Neutrophil (primary cell): ENCODE measurements around the gene TGFB2.

Experiments used
- H3K27ac ChIP-seq: fragments of 200-600 bp; sonication (generic); 2 replicates; pipeline ENCODE4 v1.5.1; 2016; ENCODE audit warnings: mild to moderate bottlenecking, moderate library complexity
- H3K27me3 ChIP-seq: fragments of 200-600 bp; sonication (generic); 2 replicates; pipeline ENCODE4 v1.6.0; 2016; ENCODE audit warnings: mild to moderate bottlenecking
- H3K36me3 ChIP-seq: fragments of 200-600 bp; sonication (generic); 2 replicates; pipeline ENCODE4 v1.5.1; 2017
- H3K4me1 ChIP-seq, 2 experiments: fragments of 200-600 bp in 1 of 2; sonication (generic) in 1 of 2; 1 replicate in 1 of 2; 2 replicates in 1 of 2; pipeline versions ENCODE4 v1.5.1 to v1.6.1; 2013 to 2016; ENCODE audit warnings: low read depth in 1 of 2, low read length in 1 of 2, mild to moderate bottlenecking in 1 of 2, moderate library complexity in 1 of 2; ENCODE audit not compliant: control insufficient read depth in 1 of 2, insufficient read depth in 1 of 2
- H3K4me3 ChIP-seq, 2 experiments: fragments of 200-600 bp in 1 of 2; sonication (generic) in 1 of 2; 1 replicate in 1 of 2; 2 replicates in 1 of 2; pipeline ENCODE4 v1.5.1; 2013 to 2016; ENCODE audit warnings: low read depth in 1 of 2, low read length in 1 of 2, mild to moderate bottlenecking in 1 of 2, moderate library complexity in 1 of 2
- H3K9me3 ChIP-seq: fragments of 200-600 bp; sonication (generic); 2 replicates; pipeline ENCODE4 v1.5.1; 2016
- TF ChIP-seq, protein P1 (sequence below): fragments of 200-600 bp; sonication (generic); IDR thresholded peaks from 2 replicates; pipeline ENCODE4 v1.5.1; 2016; ENCODE audit warnings: antibody characterized with exemption

The TGFB2 gene

DNA sequence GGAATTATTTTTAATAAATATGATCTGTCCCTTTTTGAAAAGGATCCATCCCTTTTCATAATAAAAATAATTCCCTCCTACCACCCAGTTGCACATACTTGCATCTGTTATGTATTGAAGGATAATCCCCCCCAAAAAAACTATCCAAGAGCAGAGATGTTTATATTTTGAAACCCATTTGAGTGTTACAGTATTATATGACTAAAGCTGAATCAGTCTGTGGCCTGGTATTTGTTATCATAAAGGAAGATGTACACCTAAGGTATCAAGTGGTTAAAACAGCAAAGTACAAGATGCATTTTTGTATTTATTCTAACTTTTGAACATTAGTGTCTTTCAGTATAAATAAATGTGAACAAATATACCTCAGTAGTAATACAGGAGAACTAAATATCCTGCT lies 12.7 kb upstream of the TGFB2 start:
- no peaks in the 10 kb centered on the region for H3K27me3 ChIP-seq
- TF ChIP-seq, protein P1, sequence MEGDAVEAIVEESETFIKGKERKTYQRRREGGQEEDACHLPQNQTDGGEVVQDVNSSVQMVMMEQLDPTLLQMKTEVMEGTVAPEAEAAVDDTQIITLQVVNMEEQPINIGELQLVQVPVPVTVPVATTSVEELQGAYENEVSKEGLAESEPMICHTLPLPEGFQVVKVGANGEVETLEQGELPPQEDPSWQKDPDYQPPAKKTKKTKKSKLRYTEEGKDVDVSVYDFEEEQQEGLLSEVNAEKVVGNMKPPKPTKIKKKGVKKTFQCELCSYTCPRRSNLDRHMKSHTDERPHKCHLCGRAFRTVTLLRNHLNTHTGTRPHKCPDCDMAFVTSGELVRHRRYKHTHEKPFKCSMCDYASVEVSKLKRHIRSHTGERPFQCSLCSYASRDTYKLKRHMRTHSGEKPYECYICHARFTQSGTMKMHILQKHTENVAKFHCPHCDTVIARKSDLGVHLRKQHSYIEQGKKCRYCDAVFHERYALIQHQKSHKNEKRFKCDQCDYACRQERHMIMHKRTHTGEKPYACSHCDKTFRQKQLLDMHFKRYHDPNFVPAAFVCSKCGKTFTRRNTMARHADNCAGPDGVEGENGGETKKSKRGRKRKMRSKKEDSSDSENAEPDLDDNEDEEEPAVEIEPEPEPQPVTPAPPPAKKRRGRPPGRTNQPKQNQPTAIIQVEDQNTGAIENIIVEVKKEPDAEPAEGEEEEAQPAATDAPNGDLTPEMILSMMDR: no peak
- no peaks in the 10 kb centered on the region for H3K36me3 ChIP-seq
- H3K27ac ChIP-seq: no peak overlapping the region
- no peak overlapping the region for H3K4me3 ChIP-seq
- H3K4me1 ChIP-seq: no peaks in the 10 kb centered on the region
- H3K9me3 ChIP-seq: no peaks in the 10 kb centered on the region

DNA sequence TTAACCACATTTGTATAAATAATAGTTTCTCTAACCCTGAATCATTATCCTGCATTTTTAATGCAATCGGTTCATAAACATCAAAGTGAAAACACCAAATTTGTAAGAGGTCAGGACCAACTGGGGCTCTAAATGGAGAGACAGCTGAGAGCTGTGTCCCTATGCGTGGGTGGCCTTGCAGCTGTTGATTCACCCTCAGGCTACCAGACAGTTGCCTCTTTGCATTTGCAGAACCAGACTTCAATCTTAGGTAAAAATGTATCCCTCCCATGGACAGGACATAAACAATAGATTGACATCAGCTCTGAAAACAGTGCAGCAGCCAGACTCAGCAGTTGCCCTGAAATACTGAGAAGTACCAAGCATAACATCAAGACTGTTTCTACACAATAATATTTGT lies 8.8 kb upstream of the TGFB2 start:
- Histone ChIP-seq H3K4me1 (no peaks in the 10 kb centered on the region), H3K36me3 (no peaks in the 10 kb centered on the region), H3K9me3 (no peaks in the 10 kb centered on the region), H3K27me3 (no peaks in the 10 kb centered on the region), H3K4me3 (no peak overlapping the region), H3K27ac (no peak overlapping the region)
- TF ChIP-seq, protein P1: no peak

DNA sequence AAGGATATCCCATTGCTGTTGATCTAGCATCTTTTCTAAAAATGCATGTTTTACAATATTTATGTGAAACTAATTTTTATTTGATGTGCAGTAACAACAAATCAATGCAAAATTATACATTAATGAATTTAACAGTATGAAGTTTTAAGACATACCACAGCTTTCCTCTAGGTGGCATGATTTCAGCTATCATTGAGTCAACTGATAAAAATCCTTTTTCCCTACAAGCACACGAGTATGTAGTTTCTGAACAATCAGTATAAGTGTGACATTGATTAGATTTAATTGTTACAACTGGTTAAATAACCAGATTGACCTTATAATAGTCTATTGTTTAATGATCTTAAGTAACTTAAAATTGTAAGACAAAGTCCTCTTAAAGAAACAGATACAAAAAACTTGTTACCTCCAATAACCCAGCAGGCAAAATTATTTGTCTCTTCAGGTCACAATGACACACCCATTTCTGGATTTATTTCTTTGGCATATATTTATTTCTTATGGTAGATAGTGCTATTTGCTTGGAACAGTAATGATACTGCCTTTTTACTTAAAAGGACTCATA lies 5.8 kb upstream of the TGFB2 start:
- H3K27ac ChIP-seq: no peak overlapping the region
- TF ChIP-seq, protein P1: no peak
- no peak overlapping the region for H3K4me3 ChIP-seq
- H3K9me3 ChIP-seq: no peaks in the 10 kb centered on the region
- peaks cover 22% of the 10 kb centered on the region for H3K27me3 ChIP-seq
- no peaks in the 10 kb centered on the region for H3K4me1 ChIP-seq
- no peaks in the 10 kb centered on the region for H3K36me3 ChIP-seq

DNA sequence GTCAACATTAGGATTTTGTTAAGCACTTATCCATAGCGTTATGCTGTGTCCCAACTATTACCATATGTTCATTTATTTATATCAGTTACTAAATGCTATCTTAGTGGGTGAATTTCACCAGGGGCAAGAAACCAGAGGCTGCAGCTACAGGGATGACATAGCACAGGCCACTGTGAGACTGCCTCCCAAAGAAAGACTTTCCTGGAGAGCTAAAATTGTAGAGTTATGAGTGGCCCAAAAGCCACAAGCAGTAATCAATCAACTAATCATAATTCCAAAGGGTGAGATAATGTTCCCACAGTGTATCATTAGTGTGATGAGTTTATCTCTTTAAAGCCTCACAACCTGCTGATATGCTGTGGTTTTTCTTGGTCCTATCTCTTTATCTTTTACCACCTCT lies 3.8 kb upstream of the TGFB2 start:
- Histone ChIP-seq H3K36me3 (no peaks in the 10 kb centered on the region), H3K9me3 (no peaks in the 10 kb centered on the region), H3K4me3 (no peak overlapping the region), H3K27me3 (peaks cover 42% of the 10 kb centered on the region), H3K4me1 (peaks cover 13 to 17% of the 10 kb centered on the region in 2 experiments), H3K27ac (no peak overlapping the region)
- TF ChIP-seq, protein P1: no peak

DNA sequence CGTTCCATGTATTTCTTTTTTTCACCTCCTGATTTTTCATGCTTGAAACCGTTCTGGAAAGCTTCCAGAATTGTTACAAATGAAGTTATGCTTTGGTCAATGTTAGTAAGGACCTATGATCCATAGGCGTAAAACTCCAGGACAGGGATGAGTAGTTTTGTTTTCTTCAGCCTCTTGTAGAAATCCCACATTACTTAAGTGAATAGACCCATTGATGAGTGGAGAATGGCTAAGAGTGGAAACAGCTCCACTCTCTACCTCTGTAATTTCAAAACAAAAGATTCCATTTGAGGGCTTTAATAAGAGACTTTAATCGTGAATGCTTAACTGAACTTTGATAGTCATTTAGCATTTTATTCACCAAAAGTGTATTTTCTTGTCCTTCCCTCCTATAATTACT lies 3.0 kb upstream of the TGFB2 start:
- TF ChIP-seq, protein P1: no peak
- Histone ChIP-seq H3K9me3 (no peaks in the 10 kb centered on the region), H3K4me1 (peaks cover 21 to 23% of the 10 kb centered on the region in 2 experiments), H3K27ac (no peak overlapping the region), H3K4me3 (no peak overlapping the region), H3K36me3 (no peaks in the 10 kb centered on the region), H3K27me3 (peaks cover 50% of the 10 kb centered on the region)
